ENCODE results near the gene ZNF407.

Gene ZNF407

GRCh38 chr18:74631623-74632350 is 34.1 kb downstream of the ZNF407 start:
- DNase-seq: no peak

DNA sequence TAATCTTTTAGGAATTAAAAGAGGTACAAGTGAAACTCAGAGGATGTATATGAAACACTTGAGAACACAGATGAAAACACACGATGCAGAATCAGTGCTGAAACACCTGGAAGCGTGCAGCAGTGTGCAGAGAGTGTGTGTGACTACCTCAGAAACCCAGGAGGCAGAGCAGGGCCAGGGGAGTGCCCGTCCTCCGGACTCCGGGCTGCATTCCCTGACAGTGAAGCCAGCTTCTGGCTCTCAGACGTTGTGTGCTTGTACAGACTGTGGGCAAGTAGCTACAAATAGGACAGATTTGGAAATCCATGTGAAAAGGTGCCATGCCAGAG is 34.6 kb downstream of the ZNF407 start:
- DNase-seq: no peak

GRCh38 chr18:74632856-74633255 is 35.2 kb downstream of the ZNF407 start:
- no peak for DNase-seq

GRCh38 chr18:74633652-74634352 is 36.1 kb downstream of the ZNF407 start:
- DNase-seq: no peak

- no peak for DNase-seq
Measured at GRCh38 chr18:74635224-74635975, 37.7 kb downstream of the ZNF407 start.

DNA sequence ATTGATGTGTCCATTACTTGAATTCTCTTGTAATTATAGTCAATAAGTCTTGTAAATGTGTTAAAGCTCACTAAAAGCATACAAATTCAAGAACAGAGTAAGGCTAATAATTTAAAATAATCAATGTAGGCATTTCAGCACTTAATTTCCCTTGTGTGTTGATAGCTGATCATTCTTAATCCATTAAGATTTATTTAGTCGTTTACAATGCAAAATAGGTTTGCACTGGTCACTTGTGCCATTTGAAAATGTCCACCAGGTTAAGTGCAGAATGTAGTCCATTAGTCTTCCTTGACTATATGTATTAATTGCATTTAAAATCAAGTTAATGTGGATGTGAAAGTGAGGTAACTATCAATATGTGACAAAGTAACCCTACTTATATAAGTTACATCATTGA is 39.4 kb downstream of the ZNF407 start:
- no peak for DNase-seq

DNA sequence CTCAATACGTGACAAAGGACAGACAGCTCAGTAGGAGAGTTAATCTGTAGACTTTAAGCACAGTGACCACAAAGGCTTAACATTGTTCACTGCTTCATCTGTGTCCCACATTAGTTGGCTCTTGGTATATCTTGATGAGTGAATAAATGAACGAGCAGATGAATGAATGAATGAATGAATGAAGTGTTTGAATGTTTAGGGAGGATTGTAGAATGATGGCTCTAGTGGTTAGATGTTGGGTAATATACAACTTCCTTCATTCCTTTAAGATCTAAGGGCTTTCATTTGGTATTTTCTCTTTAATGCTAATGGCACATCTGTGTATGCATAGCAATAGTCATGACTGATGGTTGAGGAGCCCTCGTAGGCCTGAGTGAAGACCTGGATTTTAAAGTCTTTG is 40.5 kb downstream of the ZNF407 start:
- no peak for DNase-seq

DNA sequence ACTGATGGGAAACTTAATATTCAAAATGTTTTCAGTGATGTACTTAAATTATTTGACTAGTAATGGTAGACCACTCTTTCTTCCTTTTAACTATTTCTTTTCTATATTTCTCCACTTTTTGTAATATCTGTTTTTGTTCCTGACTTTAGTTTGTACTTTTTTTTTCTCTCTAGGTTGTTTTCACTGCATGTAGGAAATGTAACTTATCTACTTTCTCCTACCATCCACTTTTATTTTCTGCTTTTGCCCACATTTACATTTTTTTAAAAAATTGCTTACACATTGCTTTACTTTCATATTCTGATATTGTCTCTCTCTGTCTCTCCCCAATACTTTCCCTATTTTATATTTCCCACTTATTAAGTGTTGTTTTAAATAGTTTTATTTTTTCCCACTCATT is 47.0 kb downstream of the ZNF407 start:
- no peak for DNase-seq

DNA sequence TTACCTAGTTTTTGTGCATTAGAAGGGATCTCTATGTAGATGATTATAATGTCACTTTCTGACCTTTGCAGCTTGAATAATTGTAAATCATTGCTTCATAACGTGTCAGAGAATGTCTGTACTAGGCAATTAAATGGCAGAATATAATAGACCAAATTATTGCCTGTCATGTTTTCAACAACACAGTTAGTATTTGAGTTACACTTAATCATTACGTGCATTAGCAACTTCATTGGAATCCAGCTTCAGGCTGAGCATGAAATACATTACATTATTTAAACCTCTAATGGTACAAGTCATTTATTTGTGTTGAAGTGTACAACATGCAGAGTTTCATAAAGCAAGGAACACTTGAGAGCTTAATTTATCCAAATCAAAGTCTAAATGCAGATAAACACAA is 48.0 kb downstream of the ZNF407 start:
- DNase-seq: no peak

GRCh38 chr18:74651327-74652128 is 53.9 kb downstream of the ZNF407 start:
- no peak for DNase-seq

DNA sequence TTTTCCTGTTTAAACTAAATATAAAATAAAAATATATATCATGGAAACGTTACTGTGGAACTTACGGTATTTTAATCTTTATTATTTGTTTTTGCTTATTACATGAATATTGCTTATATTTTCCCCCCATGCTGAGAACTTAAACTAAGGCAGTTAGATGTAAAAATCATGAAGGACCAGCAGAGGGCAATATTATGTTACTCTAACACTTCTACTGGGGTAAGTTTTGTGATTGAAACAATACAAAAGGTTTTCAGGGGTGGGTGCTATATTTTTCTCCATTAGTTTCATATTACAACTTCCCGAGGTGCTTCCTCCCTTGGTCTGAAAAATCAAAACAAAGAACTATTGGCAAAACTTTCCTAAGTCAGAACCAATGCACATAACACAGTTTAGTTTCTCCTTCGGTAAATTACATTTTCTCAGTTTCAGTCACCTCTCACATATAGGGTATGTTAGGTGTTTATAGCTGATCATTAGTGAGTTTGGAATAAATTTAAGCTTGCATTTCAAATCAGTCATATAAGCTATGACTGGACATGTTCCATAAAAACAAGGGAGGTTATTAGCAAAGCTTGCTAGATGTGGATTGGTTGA is 54.8 kb downstream of the ZNF407 start:
- no peak for DNase-seq

DNA sequence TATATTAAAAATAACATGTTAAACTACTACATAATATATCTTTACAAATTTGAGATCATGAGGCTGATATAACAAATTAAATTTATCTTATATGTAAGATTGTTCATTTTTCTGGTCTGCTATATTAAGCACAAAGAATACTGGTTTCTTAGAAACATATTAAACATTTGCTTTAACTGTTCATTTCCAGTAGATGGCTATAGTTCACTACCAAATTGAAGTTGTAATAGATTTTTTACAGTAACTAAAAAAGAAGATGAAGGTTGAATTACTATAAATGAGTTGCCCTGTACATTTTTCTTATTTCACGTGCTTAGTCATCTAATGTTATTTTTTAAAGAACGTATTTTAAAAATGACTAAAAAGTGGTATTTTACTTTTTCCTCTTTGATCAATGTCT is 57.0 kb downstream of the ZNF407 start:
- no peak for DNase-seq

GRCh38 chr18:74661008-74661407 is 63.3 kb downstream of the ZNF407 start:
- no peak for DNase-seq

GRCh38 chr18:74661691-74662090 is 64.0 kb downstream of the ZNF407 start:
- no peak for DNase-seq

GRCh38 chr18:74662622-74663021 is 65.0 kb downstream of the ZNF407 start:
- no peak for DNase-seq

DNA sequence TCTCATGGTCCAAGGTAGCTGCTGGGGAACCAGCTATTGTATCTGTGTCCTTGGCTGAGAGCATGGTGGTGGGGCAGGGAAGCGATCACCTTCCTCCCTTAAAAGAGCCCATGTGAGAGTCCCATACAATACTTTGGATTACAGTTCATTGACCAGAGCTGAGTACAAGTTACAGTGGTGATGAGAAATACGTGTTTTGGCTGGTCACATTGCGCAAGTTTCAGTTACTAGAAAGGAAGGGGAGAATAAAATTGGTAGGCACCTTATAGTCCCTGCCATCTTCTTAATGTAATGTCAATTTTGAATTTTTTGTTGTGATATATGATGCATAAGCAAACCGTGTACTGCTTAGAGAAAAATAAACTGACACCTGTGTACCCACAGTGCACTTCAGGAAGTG is 67.7 kb downstream of the ZNF407 start:
- no peak for DNase-seq

GRCh38 chr18:74665905-74666304 is 68.2 kb downstream of the ZNF407 start:
- DNase-seq: no peak

DNA sequence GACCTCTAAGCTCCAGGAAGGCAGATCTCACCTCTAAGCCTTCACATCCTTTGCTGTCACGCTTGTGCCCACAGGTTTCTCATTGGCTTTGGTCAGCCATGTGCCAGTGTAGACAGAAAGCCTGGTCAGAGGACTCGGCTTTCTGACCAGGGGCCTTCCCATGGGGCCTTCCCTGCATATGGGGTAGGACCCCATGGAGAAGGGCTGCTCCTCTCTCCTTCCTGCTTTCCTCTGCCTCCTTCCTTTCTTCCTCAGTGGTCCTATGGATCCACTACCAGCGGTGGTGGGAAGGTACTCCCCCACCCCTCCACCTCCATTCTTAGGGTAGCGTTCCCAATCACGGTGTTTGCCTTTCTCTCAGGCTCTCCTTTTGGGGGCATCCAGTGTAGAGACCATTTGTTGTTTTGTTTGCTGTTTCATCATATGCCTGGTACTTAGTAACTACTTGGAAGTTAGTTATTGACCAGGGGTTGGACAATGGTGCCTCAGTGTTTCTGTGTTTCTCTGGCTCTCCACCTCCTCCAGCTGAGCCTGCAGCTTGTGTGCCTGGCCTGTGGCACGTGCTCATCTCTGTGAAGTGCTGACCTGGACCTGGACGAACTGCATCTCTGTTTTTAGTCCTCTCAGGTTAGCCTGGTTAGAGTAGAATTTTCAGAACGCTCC is 71.6 kb downstream of the ZNF407 start:
- no peak for DNase-seq

- DNase-seq: no peak
Measured at GRCh38 chr18:74672371-74672770, 74.7 kb downstream of the ZNF407 start.

DNA sequence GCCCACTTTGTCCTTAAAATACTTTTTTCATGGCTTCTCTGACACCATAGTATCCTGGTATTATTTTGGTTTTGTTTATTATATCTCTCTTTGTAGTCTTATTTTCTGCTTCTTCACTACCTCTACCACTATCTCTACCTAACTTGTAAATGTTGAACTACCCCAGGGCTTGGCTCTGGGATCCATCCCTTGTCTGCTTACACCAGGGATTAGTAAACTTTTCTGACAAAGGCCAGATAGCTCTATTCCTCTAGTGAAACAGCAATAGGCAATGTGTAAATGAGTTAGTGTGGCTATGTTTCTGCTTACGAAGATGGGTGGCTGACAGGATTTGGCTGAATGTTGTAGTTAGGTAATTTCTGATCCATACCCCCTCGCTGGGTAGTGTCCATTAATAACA is 76.8 kb downstream of the ZNF407 start:
- DNase-seq: no peak

DNA sequence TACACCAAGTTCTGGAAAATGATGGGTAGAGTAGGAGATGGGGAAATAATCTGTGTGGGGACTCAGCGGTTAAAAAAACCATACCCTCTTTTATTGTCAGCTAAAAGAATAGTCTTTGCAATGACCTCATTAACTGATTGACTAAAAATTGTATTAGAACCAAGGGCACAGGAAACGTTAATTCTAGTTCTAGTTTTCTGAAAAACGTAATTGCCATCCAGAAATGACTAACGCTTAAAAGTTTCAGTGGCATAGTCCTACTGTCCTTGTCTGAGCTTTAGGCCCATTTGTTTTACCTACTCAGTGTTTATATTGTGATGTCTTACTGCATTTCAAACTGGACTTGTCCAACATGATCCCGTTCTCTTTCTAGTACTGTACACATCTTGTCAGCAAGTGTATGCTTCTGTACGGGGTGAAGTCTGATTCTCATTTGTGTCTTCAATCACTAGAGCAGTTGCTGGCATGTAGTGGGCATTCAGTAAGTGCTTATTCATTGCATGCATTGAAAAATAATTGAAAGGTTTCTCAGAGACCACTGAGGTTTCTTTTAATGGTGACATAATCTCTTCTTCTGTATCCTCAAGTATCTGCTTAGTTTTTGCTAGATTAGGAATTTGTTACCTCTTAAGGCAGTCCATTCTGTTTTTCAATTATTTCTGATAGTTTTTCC is 81.5 kb downstream of the ZNF407 start:
- DNase-seq: no peak

- DNase-seq: no peak
Measured at GRCh38 chr18:74679679-74680076, 82.0 kb downstream of the ZNF407 start.

Measured in right forelimb (tissue), 1 donor.